Adrenal gland (tissue), 12 donors: ENCODE results near the gene IBA57. TPM values are rescaled to one million over a fixed set of nuclear protein-coding genes. Genes with fewer than 3 reads are reported as not detected.

ENCODE experiments used
- DNase-seq, 7 donors: peaks; one replicate each; pipeline ENCODE4 v3.0.0-alpha.2; 2019 to 2020
- H3K27ac ChIP-seq, 5 donors: fragments of 200-600 bp; sonication (generic) in 4 of 5; 1 replicate in 3 of 5; 2 replicates in 2 of 5; pipeline versions ENCODE4 v1.5.1 to v1.8.0; 2016 to 2020; ENCODE audit warnings: mild to moderate bottlenecking in 1 of 5
- H3K27me3 ChIP-seq: fragments of 200-600 bp; 2 replicates; pipeline ENCODE4 v1.8.0; 2021
- H3K36me3 ChIP-seq, 2 donors: fragments of 200-600 bp; replicated peaks in 1 of 2; 1 replicate in 1 of 2; 2 replicates in 1 of 2; pipeline versions ENCODE4 v1.5.1 to v1.8.0; 2018 to 2022
- H3K4me1 ChIP-seq, 2 donors: fragments of 200-600 bp; replicated peaks in 1 of 2; 1 replicate in 1 of 2; 2 replicates in 1 of 2; pipeline versions ENCODE4 v1.5.1 to v1.8.0; 2018 to 2021
- H3K4me3 ChIP-seq, 4 donors: fragments of 200-600 bp; sonication (generic) in 3 of 4; one replicate each; pipeline ENCODE4 v1.5.1; 2016 to 2018
- H3K9me3 ChIP-seq, 3 donors: fragments of 200-600 bp; sonication (generic) in 1 of 3; replicated peaks in 1 of 3; 1 replicate in 2 of 3; 2 replicates in 1 of 3; pipeline versions ENCODE4 v1.5.1 to v1.8.0; 2016 to 2021
- CTCF ChIP-seq, 6 experiments: fragments of 450-650 bp in 4 of 6; fragments of 200-600 bp in 2 of 6; sonication (generic) in 1 of 6; IDR thresholded peaks; 1 replicate in 5 of 6; 2 replicates in 1 of 6; pipeline versions ENCODE4 v1.5.1 to v1.8.0; 2016 to 2021; ENCODE audit warnings: antibody characterized with exemption in 6 of 6, mild to moderate bottlenecking in 2 of 6, moderate library complexity in 1 of 6
- POLR2A ChIP-seq, 2 donors: fragments of 450-650 bp; IDR thresholded peaks; one replicate each; pipeline ENCODE4 v1.6.1; 2017; ENCODE audit warnings: antibody characterized with exemption in 2 of 2, mild to moderate bottlenecking in 2 of 2, moderate library complexity in 1 of 2
- WGBS, 4 donors: extraction: QIAGEN DNeasy Blood & Tissue Kit in 2 of 4; methylation state at CpG; one replicate each; pipeline versions ENCODE4 v1.1.5 to v1.1.7; 2013 to 2017; 5-methylcytosine and 5-hydroxymethylcytosine counted together
- intact Hi-C, 2 donors: fragments of 100-400 bp; cut with DNase I; formaldehyde crosslinking; loops; one replicate each; pipeline versions ENCODE4 v1.14.1 to v1.15.0; 2022 to 2023
- polyA plus RNA-seq, 3 donors: library from polyadenylated mRNA; stranded (reverse); fragments of 200-250 nt in 2 of 3; fragments of 350-450 nt in 1 of 3; fragmentation: Illumina TruSeq in 1 of 3; extraction: RNeasy Lipid Tissue Mini Kit (QIAGEN cat#74804) in 1 of 3; gene quantifications; one replicate each; pipeline ENCODE4 v1.2.3, GENCODE V29; 2013 to 2014
- total RNA-seq, 9 donors: library from RNA; depleted of rRNA in 4 of 9; stranded (reverse); fragments of >200 nt in 4 of 9; fragments of 120-200 nt in 1 of 9; fragmentation: NEBNext Ultra II Directional in 1 of 9; extraction: Animal tissue kit (Norgen Biotek cat#: 25700) in 1 of 9; gene quantifications; one replicate each; pipeline versions ENCODE4 v1.1.0 to v1.2.4, GENCODE V29; 2013 to 2023
- donor health status: healthy with polysubstance abuse.
- donor health status: Bipolar disorder and iron deficiency.
- donor health status: DM: yes; HTN: yes; CAD: no.
- donor health status: DM: no; HTN: no; CAD: no.
- donor health status: DM: no; HTN: no; CAD: no.
- donor health status: DM: yes; HTN: yes; CAD: no.

IBA57 gene
- total and polyA plus RNA-seq, 12 donors: 1.4 to 40.6 (median 13.0) TPM

- 68 to 95% (median 84%) methylated on average over 1 of the region's 1 CpG for WGBS, 4 donors
- no peak overlapping the region for H3K4me3 ChIP-seq
- no peaks in the 10 kb centered on the region for H3K36me3 ChIP-seq
- no peaks in the 10 kb centered on the region for H3K4me1 ChIP-seq
- TF ChIP-seq POLR2A (IDR thresholded peaks at IDR 0.05) (no peak), CTCF (IDR thresholded peaks at IDR 0.05) (no peak)
- H3K27ac ChIP-seq: no peak overlapping the region
- DNase-seq: no peak
- intact Hi-C loops: no loop called here
- no peaks in the 10 kb centered on the region for H3K9me3 ChIP-seq
- H3K27me3 ChIP-seq: no peaks in the 10 kb centered on the region
Observed at GRCh38 chr1:228120351-228120750, 45.3 kb upstream of the IBA57 start.

- WGBS, 4 donors: 61 to 77% (median 65%) methylated on average over 5 of the region's 5 CpGs
- TF ChIP-seq POLR2A (IDR thresholded peaks at IDR 0.05): no peak
- TF ChIP-seq CTCF (IDR thresholded peaks at IDR 0.05): no peak
Observed at GRCh38 chr1:228120857-228121489, 44.6 kb upstream of the IBA57 start.

GRCh38 chr1:228122921-228123441, 42.6 kb upstream of the IBA57 start:
- Histone ChIP-seq H3K27me3 (no peaks in the 10 kb centered on the region), H3K9me3 (no peaks in the 10 kb centered on the region), H3K4me3 (no peak overlapping the region), H3K4me1 (no peaks in the 10 kb centered on the region), H3K36me3 (no peaks in the 10 kb centered on the region), H3K27ac (no peak overlapping the region)
- WGBS, 4 donors: 61 to 77% (median 72%) methylated on average over 1 of the region's 1 CpG
- intact Hi-C loops: no loop called here
- TF ChIP-seq CTCF (IDR thresholded peaks at IDR 0.05) (no peak), POLR2A (IDR thresholded peaks at IDR 0.05) (no peak)
- DNase-seq: no peak

More at GRCh38 chr1:228120857-228121489, 44.6 kb upstream of the IBA57 start:
- no peak for DNase-seq
- Histone ChIP-seq H3K27ac (no peak overlapping the region), H3K27me3 (no peaks in the 10 kb centered on the region), H3K4me3 (no peak overlapping the region), H3K4me1 (no peaks in the 10 kb centered on the region), H3K36me3 (no peaks in the 10 kb centered on the region), H3K9me3 (no peaks in the 10 kb centered on the region)
- intact Hi-C loops: no loop called here

- 57 to 70% (median 70%) methylated on average over 2 of the region's 2 CpGs for WGBS, 4 donors
- H3K27ac ChIP-seq: no peak overlapping the region
- no peak for DNase-seq
- TF ChIP-seq CTCF (IDR thresholded peaks at IDR 0.05) (no peak), POLR2A (IDR thresholded peaks at IDR 0.05) (no peak)
- no peaks in the 10 kb centered on the region for H3K36me3 ChIP-seq
- H3K27me3 ChIP-seq: no peaks in the 10 kb centered on the region
- intact Hi-C loops: no loop called here
- no peak overlapping the region for H3K4me3 ChIP-seq
- no peaks in the 10 kb centered on the region for H3K9me3 ChIP-seq
- H3K4me1 ChIP-seq: no peaks in the 10 kb centered on the region
Observed at GRCh38 chr1:228123505-228123904, 42.1 kb upstream of the IBA57 start.
